Skin epidermis (tissue), 12 donors: ENCODE results near the gene KCP.
A peak's percentile ranks its signal among the peaks of the same experiment; 100 is the strongest.

Source experiments
- H3K27ac ChIP-seq, 21 experiments: fragments of 200-600 bp; sonication (generic) in 11 of 21; one replicate each; pipeline ENCODE4 v1.5.0; 2020; ENCODE audit warnings: mild to moderate bottlenecking in 3 of 21, inconsistent platforms in 2 of 21, moderate library complexity in 2 of 21
- H3K4me3 ChIP-seq, 7 experiments: fragments of 200-600 bp; sonication (generic) in 2 of 7; one replicate each; pipeline ENCODE4 v1.5.0; 2020; ENCODE audit warnings: inconsistent platforms in 2 of 7, mild to moderate bottlenecking in 2 of 7, moderate library complexity in 1 of 7

KCP gene

GRCh38 chr7:128911423-128912031 is 1.0 kb upstream of the KCP start:
- Histone ChIP-seq H3K27ac (peak overlapping the region in 4 of 21 experiments; percentile 24 to 69 (median 42)), H3K4me3 (no peak overlapping the region)

- Histone ChIP-seq H3K27ac (peak overlapping the region in 2 of 21 experiments; percentile 26 to 69), H3K4me3 (peak overlapping the region in 5 of 7 experiments; percentile 8 to 19 (median 9))
Observed at GRCh38 chr7:128909625-128910568, 612 bp downstream of the KCP start.

GRCh38 chr7:128908750-128909624 is 1.5 kb downstream of the KCP start:
- H3K4me3 ChIP-seq, result no peak overlapping the region

GRCh38 chr7:128906766-128907559 is 3.5 kb downstream of the KCP start:
- Histone ChIP-seq H3K27ac (no peak overlapping the region), H3K4me3 (no peak overlapping the region)

More at GRCh38 chr7:128908750-128909624, 1.5 kb downstream of the KCP start:
- H3K27ac ChIP-seq, result no peak overlapping the region

DNA sequence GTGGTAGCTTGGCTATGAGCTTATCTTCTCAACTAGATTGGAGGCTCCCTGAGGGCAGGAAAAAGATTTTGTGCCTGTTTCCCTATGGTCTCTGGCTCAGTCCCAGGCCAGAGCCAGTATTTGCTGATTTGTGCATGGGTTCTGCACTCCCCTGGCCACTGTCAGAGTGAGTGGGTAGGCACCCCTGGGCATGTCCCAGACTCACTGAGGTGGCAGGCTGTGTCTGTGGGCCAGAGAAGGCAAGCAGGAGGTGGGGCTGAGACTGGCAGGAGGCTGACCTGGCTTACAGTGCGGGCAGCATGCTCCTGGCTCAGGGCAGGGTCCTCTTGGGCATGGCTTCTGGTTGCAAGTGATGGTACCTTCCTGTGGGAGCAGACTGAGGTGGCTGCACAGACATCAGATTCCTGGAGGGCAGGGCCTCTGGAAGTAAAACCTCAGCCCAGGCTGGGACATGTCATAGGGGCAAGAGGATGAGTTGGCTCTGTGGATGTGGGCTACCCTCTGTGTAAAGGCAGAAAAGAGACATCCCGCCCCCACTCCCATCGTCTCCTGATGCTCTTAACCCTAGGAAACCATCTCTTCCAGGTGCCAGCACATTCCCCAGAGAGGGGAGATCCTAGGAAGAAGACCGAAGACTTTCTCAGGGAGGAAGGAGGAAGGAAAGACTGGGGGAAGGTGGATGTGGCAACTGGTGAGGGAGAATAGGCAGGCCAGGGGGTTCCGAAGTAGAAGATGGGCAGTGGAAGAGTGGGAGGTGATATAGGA is 4.3 kb downstream of the KCP start:
- Histone ChIP-seq H3K4me3 (no peak overlapping the region), H3K27ac (no peak overlapping the region)

GRCh38 chr7:128904381-128905197 is 5.9 kb downstream of the KCP start:
- Histone ChIP-seq H3K4me3 (no peak overlapping the region), H3K27ac (no peak overlapping the region)

- Histone ChIP-seq H3K27ac (no peak overlapping the region), H3K4me3 (no peak overlapping the region)
Observed at GRCh38 chr7:128903621-128904361, 6.7 kb downstream of the KCP start.

- Histone ChIP-seq H3K27ac (peak overlapping the region in 1 of 21 experiments; percentile 42), H3K4me3 (no peak overlapping the region)
Observed at GRCh38 chr7:128902761-128903585, 7.5 kb downstream of the KCP start.

GRCh38 chr7:128900237-128900636 is 10.3 kb downstream of the KCP start:
- H3K4me3 ChIP-seq, result no peak overlapping the region
- H3K27ac ChIP-seq, result no peak overlapping the region

- no peak overlapping the region for H3K4me3 ChIP-seq
- no peak overlapping the region for H3K27ac ChIP-seq
Observed at GRCh38 chr7:128899392-128899791, 11.1 kb downstream of the KCP start.

GRCh38 chr7:128895320-128895719 is 15.2 kb downstream of the KCP start:
- Histone ChIP-seq H3K4me3 (no peak overlapping the region), H3K27ac (no peak overlapping the region)

DNA sequence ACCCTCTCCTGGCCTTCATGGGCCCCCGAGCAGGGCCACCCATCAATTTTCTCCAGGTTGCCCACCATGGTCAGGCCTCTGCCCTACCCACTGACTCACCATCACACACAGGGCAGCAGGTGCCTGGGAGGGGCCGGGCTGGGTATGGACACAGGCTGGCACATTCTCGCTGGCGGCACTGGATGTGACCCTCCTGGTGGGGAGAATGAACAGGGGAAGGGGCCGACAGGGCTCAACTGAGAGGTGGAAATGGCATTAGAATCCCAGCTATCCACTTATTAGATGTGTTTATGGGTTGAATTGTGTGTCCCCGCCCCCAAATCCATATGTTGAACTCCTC is 16.4 kb downstream of the KCP start:
- Histone ChIP-seq H3K27ac (no peak overlapping the region), H3K4me3 (no peak overlapping the region)

DNA sequence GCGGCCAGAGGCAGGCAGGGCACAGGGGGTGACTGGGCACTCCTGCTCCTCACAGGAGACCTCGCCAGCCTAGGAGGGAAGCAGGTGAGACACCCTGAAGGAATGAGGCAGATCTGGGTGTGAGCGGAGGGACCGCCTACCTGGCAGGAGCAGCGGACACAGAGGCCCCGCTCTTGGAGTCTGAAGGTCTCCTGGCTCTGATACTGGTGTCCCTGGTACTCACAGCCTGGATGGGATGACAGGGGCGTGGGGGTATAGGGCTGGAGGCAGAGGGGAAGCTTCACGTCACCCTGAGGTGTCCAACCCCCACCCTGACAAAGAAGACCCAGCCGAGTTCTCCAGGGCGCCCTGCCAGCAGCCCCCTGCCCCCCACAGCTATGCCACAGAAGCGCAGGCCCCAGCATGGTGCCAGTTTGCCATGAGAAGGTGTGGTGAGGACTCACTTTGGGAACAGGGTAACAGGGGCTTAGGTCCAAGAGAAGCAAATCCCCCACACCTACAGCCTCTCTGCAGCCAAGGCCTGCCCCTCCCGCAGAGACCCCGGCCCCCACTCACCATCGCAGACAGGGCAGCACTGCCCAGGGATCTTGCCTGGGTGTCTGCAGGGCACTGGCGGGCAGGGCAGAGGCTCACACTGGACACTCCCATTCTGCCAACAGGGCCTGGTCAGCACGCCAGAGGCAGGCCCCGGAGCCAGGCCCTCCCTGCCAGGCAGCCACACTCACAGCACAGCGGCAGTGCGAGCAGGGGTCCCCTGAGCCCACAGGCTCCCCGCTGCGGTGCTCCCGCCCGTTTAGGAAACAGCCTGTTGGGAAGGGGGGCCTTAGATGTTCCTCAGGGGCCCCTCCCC is 17.0 kb downstream of the KCP start:
- H3K27ac ChIP-seq, result no peak overlapping the region
- no peak overlapping the region for H3K4me3 ChIP-seq

DNA sequence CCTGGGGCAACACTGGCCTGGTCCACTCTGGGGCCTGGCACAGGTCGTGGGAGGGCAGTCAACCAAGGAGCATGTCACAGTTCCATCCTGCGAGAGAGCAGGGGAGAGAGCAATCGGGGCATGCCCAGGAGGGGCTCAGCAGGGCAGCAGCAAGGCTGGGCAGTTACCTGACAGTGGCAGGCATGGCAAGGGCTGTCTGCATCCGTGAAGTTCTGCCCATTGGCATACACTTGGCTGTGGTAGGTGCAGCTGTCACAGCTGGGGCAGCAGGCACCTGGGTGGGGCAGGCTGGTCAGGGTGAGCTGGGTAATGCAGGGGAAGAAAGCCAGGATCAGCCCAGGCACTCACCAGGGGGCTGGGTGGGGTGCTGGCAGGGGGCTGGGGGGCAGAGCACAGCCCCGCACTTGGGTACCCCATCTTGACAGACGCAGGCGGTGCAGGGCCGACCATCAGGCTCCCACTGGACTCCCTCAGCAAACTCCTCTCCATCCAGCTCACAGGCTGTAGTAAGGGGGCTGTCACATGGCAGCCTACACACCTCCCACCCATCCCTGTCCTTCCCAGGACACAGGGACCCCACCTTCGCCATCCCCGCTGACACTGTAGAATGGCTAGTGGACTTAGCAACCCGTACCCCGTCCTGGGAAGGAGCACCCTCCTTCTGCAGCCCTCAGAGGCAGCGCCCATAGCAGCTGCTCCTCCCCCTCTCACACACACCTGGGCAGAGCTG is 17.8 kb downstream of the KCP start:
- H3K27ac ChIP-seq, result no peak overlapping the region
- no peak overlapping the region for H3K4me3 ChIP-seq

- Histone ChIP-seq H3K27ac (no peak overlapping the region), H3K4me3 (no peak overlapping the region)
Observed at GRCh38 chr7:128891942-128892269, 18.6 kb downstream of the KCP start.
